GM21529 (cell line): Measurements from ENCODE around the gene SNX14.
"Not testable (repeated sequence)": the region's sequence is repeated elsewhere in the genome, so short reads cannot be mapped to it uniquely, and the experiment has no call there.

Experiments
- ATAC-seq: cut with Tn5 transposase; IDR thresholded peaks from one replicate; pipeline ENCODE4 v1.9.1; 2021; ENCODE audit not compliant: unreplicated experiment

SNX14 gene

GRCh38 chr6:85524281-85524680 is 69.4 kb downstream of the SNX14 start:
- ATAC-seq = not testable (repeated sequence)

- ATAC-seq = no peak
Measured at GRCh38 chr6:85516168-85516567, 77.5 kb downstream of the SNX14 start.

- ATAC-seq = peak; percentile 65
Measured at GRCh38 chr6:85506441-85507093, 87.1 kb downstream of the SNX14 start.

GRCh38 chr6:85498596-85499258 is 94.9 kb downstream of the SNX14 start:
- ATAC-seq = no peak

- ATAC-seq = no peak
Measured at GRCh38 chr6:85496856-85497255, 96.8 kb downstream of the SNX14 start.

- no peak for ATAC-seq
Measured at GRCh38 chr6:85496009-85496579, 97.6 kb downstream of the SNX14 start.

- ATAC-seq = no peak
Measured at GRCh38 chr6:85494547-85495536, 98.8 kb downstream of the SNX14 start.

GRCh38 chr6:85493389-85493788 is 100.3 kb downstream of the SNX14 start:
- ATAC-seq = no peak

- no peak for ATAC-seq
Measured at GRCh38 chr6:85490516-85491248, 103.0 kb downstream of the SNX14 start.

- ATAC-seq = no peak
Measured at GRCh38 chr6:85484948-85485347, 108.7 kb downstream of the SNX14 start.

GRCh38 chr6:85483846-85484245 is 109.8 kb downstream of the SNX14 start:
- ATAC-seq = no peak

GRCh38 chr6:85482905-85483700 is 110.6 kb downstream of the SNX14 start:
- ATAC-seq = peak; percentile 92

- ATAC-seq = no peak
Measured at GRCh38 chr6:85482206-85482904, 111.3 kb downstream of the SNX14 start.

- no peak for ATAC-seq
Measured at GRCh38 chr6:85479208-85479607, 114.5 kb downstream of the SNX14 start.

GRCh38 chr6:85476532-85476931 is 117.1 kb downstream of the SNX14 start:
- no peak for ATAC-seq

GRCh38 chr6:85473748-85474147 is 119.9 kb downstream of the SNX14 start:
- ATAC-seq = no peak

- no peak for ATAC-seq
Measured at GRCh38 chr6:85472744-85473143, 120.9 kb downstream of the SNX14 start.

GRCh38 chr6:85470023-85470410 is 123.6 kb downstream of the SNX14 start:
- no peak for ATAC-seq
